ENCODE results near the gene C19orf44.
A peak's percentile ranks its signal among the peaks of the same experiment; 100 is the strongest.

The C19orf44 gene

GRCh38 chr19:16518483-16519229 lies 22.5 kb downstream of the C19orf44 start:
- no peak for DNase-seq

- no peak for DNase-seq
Measured at GRCh38 chr19:16519230-16519687, 23.1 kb downstream of the C19orf44 start.

GRCh38 chr19:16520074-16520973 lies 24.1 kb downstream of the C19orf44 start:
- no peak for DNase-seq

GRCh38 chr19:16520986-16521624 lies 24.9 kb downstream of the C19orf44 start:
- DNase-seq, result no peak

GRCh38 chr19:16521715-16522289 lies 25.6 kb downstream of the C19orf44 start:
- DNase-seq, result no peak

GRCh38 chr19:16522559-16523377 lies 26.6 kb downstream of the C19orf44 start:
- DNase-seq, result no peak

- no peak for DNase-seq
Measured at GRCh38 chr19:16524991-16525734, 29.0 kb downstream of the C19orf44 start.

- DNase-seq, result no peak
Measured at GRCh38 chr19:16525751-16526481, 29.7 kb downstream of the C19orf44 start.

GRCh38 chr19:16527334-16527935 lies 31.2 kb downstream of the C19orf44 start:
- DNase-seq, result no peak

- peak; percentile 16 for DNase-seq
Measured at GRCh38 chr19:16527971-16528521, 31.9 kb downstream of the C19orf44 start.

- no peak for DNase-seq
Measured at GRCh38 chr19:16529466-16530144, 33.4 kb downstream of the C19orf44 start.

- DNase-seq, result no peak
Measured at GRCh38 chr19:16530540-16531379, 34.6 kb downstream of the C19orf44 start.

- DNase-seq, result no peak
Measured at GRCh38 chr19:16531380-16531669, 35.1 kb downstream of the C19orf44 start.

- no peak for DNase-seq
Measured at GRCh38 chr19:16532440-16533234, 36.4 kb downstream of the C19orf44 start.

GRCh38 chr19:16535381-16535780 lies 39.2 kb downstream of the C19orf44 start:
- DNase-seq, result no peak

- DNase-seq, result no peak
Measured at GRCh38 chr19:16536130-16536529, 39.9 kb downstream of the C19orf44 start.

GRCh38 chr19:16537111-16537510 lies 40.9 kb downstream of the C19orf44 start:
- DNase-seq, result no peak

- no peak for DNase-seq
Measured at GRCh38 chr19:16540948-16541347, 44.8 kb downstream of the C19orf44 start.

All from activated effector memory CD4-positive, alpha-beta T cell treated with Interleukin-2 at 50 U/mL for 16 hours (primary cell).